HG03039 (cell line): ENCODE results near the gene COPS7A.
"Not testable (repeated sequence)": the region's sequence is repeated elsewhere in the genome, so short reads cannot be mapped to it uniquely, and the experiment has no call there.

Experiments used
- ATAC-seq: cut with Tn5 transposase; IDR thresholded peaks from one replicate; pipeline ENCODE4 v1.9.1; 2021; ENCODE audit warnings: mild to moderate bottlenecking, moderate library complexity; ENCODE audit not compliant: unreplicated experiment

Gene COPS7A

GRCh38 chr12:6701078-6701768 is 22.6 kb upstream of the COPS7A start:
- no peak for ATAC-seq

- ATAC-seq = no peak
Measured at GRCh38 chr12:6703631-6704030, 20.2 kb upstream of the COPS7A start.

- ATAC-seq = not testable (repeated sequence)
Measured at GRCh38 chr12:6708351-6708750, 15.5 kb upstream of the COPS7A start.

DNA sequence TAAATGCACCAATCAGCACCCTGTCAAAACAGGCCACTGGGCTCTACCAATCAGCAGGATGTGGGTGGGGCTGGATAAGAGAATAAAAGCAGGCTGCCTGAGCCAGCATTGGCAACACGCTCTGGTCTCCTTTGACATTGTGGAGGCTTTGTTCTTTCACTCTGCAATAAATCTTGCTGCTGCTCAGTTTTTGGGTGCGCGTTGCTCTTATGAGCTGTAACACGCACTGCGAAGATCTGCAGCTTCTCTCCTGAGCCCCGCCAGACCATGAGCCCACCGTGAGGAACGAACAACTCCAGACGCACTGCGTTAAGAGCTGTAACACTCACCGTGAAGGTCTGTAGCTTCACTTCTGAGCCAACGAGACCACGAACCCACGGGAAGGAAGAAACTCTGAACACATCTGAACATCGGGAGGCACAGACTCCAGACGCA is 14.9 kb upstream of the COPS7A start:
- no peak for ATAC-seq

GRCh38 chr12:6716031-6716873 is 7.6 kb upstream of the COPS7A start:
- not testable (repeated sequence) for ATAC-seq

DNA sequence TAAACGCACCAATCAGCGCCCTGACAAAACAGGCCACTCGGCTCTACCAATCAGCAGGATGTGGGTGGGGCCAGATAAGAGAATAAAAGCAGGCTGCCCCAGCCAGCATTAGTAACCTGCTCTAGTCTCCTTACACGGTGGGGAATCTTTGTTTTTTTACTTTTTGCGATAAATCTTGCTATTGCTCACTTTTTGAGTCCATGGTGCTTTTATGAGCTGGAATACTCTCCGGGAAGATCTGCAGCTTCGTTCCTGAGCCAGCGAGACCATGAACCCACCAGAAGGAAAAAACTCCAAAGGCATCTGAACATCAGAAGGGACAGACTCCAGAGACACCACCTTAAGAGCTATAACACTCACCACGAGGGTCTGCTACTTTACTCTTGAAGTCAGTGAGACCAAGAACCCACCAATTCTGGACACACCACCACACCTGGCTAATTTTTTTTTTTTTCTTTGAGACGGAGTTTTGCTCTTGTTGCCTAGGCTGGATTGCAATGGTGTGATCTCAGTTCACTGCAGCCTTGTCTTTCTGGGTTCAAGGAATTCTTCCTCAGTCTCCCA is 6.9 kb upstream of the COPS7A start:
- ATAC-seq = no peak

- no peak for ATAC-seq
Measured at GRCh38 chr12:6722863-6723262, 983 bp upstream of the COPS7A start.

DNA sequence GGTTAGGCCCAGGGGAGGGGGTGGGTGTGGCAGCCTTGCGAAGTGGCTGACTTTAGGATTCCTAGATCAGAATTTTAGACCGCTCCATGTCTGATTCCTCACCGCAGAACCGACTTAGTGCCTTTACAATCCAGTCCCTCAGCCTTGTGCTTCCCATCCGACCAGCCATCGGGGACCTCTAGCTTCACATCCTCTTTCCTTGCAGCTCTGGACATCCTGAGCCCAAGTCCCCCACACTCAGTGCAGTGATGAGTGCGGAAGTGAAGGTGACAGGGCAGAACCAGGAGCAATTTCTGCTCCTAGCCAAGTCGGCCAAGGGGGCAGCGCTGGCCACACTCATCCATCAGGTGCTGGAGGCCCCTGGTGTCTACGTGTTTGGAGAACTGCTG is 557 bp downstream of the COPS7A start:
- ATAC-seq = peak; percentile 8

DNA sequence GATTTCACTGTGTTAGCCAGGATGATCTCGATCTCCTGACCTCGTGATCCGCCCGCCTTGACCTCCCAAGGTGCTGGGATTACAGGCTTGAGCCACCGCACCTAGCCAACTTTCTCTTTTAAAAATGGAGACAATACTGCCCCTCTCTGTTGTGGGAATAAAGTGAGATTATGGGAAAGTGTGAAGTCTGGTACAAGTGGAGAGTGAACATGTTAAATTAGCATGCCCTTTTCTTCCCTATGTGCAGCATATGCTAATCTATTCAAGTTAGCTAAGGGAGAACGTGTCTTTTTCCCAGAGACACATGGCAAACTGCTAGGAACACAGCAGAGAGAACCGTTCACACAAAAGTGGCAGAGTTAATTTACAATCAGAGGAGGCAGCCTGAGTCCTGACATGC is 1.5 kb downstream of the COPS7A start:
- ATAC-seq = no peak

GRCh38 chr12:6729186-6729585 is 5.3 kb downstream of the COPS7A start:
- ATAC-seq = no peak

GRCh38 chr12:6730169-6730568 is 6.3 kb downstream of the COPS7A start:
- no peak for ATAC-seq

- no peak for ATAC-seq
Measured at GRCh38 chr12:6734506-6735387, 10.9 kb downstream of the COPS7A start.

GRCh38 chr12:6735448-6736191 is 11.8 kb downstream of the COPS7A start:
- ATAC-seq = no peak

GRCh38 chr12:6736754-6737153 is 12.9 kb downstream of the COPS7A start:
- no peak for ATAC-seq

- not testable (repeated sequence) for ATAC-seq
Measured at GRCh38 chr12:6742080-6742479, 18.2 kb downstream of the COPS7A start.

DNA sequence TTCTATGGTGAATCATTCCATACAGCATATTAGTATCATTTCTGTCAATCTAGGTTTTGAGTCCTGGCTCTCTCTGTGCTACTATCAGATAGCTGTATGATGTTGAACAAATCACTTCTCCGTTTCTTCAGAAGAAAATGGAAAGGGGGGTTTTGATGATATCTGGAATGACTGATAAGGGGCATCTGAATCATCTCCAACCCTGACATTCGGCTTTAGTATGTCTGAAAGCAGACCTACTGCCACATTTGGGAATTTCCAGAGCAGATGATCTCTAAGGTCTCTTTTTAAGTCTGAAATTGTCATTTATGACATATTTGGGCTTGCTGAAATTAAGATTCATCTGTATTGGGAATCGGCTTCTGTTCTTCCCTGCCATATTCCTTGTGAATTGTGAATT is 19.0 kb downstream of the COPS7A start:
- no peak for ATAC-seq

GRCh38 chr12:6743300-6743699 is 19.5 kb downstream of the COPS7A start:
- ATAC-seq = not testable (repeated sequence)

- ATAC-seq = no peak
Measured at GRCh38 chr12:6745741-6746525, 22.1 kb downstream of the COPS7A start.

- no peak for ATAC-seq
Measured at GRCh38 chr12:6747216-6747615, 23.4 kb downstream of the COPS7A start.
